PC-3 (cell line): Measurements from ENCODE around the gene ELP6. TPM values are rescaled to one million over a fixed set of nuclear protein-coding genes. Genes with fewer than 3 reads are reported as not detected.
A peak's percentile ranks its signal among the peaks of the same experiment; 100 is the strongest.
"Not testable (repeated sequence)": the region's sequence is repeated elsewhere in the genome, so short reads cannot be mapped to it uniquely, and the experiment has no call there.

Experiments
- ATAC-seq: fragments of 200-7000 bp; cut with Tn5 transposase; 2 replicates; pipeline ENCODE4 v1.9.1; 2020; ENCODE audit warnings: mild to moderate bottlenecking, moderate library complexity
- BruUV-seq: library from RNA; stranded (reverse); fragments of 400-500 nt; replicated peaks from 2 replicates; lab custom pipeline; 2021; lab: Mats Ljungman, UMichigan
- CTCF ChIA-PET: fragments of 300-600 bp; sonication (Branson Sonifier 250); formaldehyde crosslinking; loops from one replicate; lab custom pipeline; 2022; ENCODE audit warnings: antibody characterized with exemption; lab: Charles Lee
- POLR2A ChIA-PET: fragments of 300-600 bp; sonication (Branson Sonifier 250); formaldehyde crosslinking; loops from one replicate; lab custom pipeline; 2022; ENCODE audit warnings: antibody characterized with exemption; ENCODE audit not compliant: unreplicated experiment; lab: Charles Lee
- DNase-seq: peaks from one replicate; pipeline ENCODE4 v3.0.0-alpha.2; 2015
- H2AFZ ChIP-seq: fragments of 300-600 bp; sonication (generic); 2 replicates; pipeline ENCODE4 v1.6.0; 2016; ENCODE audit warnings: antibody characterized with exemption, low read length
- H3F3A ChIP-seq: fragments of 300-600 bp; sonication (generic); one replicate; pipeline ENCODE4 v1.6.0; 2017; ENCODE audit warnings: antibody characterized with exemption, low read length, control low read depth, mild to moderate bottlenecking; ENCODE audit not compliant: unreplicated experiment
- H3K27ac ChIP-seq: fragments of 300-600 bp; sonication (generic); 2 replicates; pipeline ENCODE4 v1.5.1; 2016; ENCODE audit warnings: mild to moderate bottlenecking, low read length
- H3K27me3 ChIP-seq: fragments of 300-600 bp; sonication (generic); 2 replicates; pipeline ENCODE4 v1.6.1; 2016; ENCODE audit warnings: low read length, mixed read lengths
- H3K36me3 ChIP-seq: fragments of 300-600 bp; sonication (generic); 2 replicates; pipeline ENCODE4 v1.6.1; 2016; ENCODE audit warnings: low read depth, mixed run types, low read length, mixed read lengths
- H3K4me1 ChIP-seq: fragments of 300-600 bp; sonication (generic); 2 replicates; pipeline ENCODE4 v1.5.1; 2016; ENCODE audit warnings: low read length; ENCODE audit not compliant: insufficient read depth
- H3K4me2 ChIP-seq: fragments of 300-600 bp; sonication (generic); 2 replicates; pipeline ENCODE4 v1.6.0; 2016; ENCODE audit warnings: low read length
- H3K4me3 ChIP-seq: fragments of 300-600 bp; sonication (generic); 2 replicates; pipeline ENCODE4 v1.5.1; 2016; ENCODE audit warnings: mild to moderate bottlenecking, low read length, mixed read lengths
- H3K79me2 ChIP-seq: fragments of 300-600 bp; sonication (generic); 2 replicates; pipeline ENCODE4 v1.6.1; 2017; ENCODE audit warnings: low read length, mixed read lengths
- H3K9ac ChIP-seq: fragments of 300-600 bp; sonication (generic); 2 replicates; pipeline ENCODE4 v1.6.0; 2016; ENCODE audit warnings: mild to moderate bottlenecking, low read length
- H3K9me2 ChIP-seq: fragments of 300-600 bp; sonication (generic); replicated peaks from 2 replicates; pipeline ENCODE4 v1.6.1; 2016; ENCODE audit warnings: mixed run types, low read length, mixed read lengths
- H3K9me3 ChIP-seq: fragments of 300-600 bp; sonication (generic); 2 replicates; pipeline ENCODE4 v1.6.1; 2016; ENCODE audit warnings: low read length, mixed read lengths
- H4K20me1 ChIP-seq: fragments of 300-600 bp; sonication (generic); 2 replicates; pipeline ENCODE4 v1.6.1; 2016; ENCODE audit warnings: low read length, mixed read lengths
- CTCF ChIP-seq: fragments of 300-600 bp; sonication (generic); conservative IDR thresholded peaks from 2 replicates; pipeline ENCODE4 v1.5.1; 2017; ENCODE audit warnings: antibody characterized with exemption, low read depth, mild to moderate bottlenecking, low read length
- EZH2 ChIP-seq: fragments of 300-600 bp; sonication (generic); IDR thresholded peaks from one replicate; pipeline ENCODE4 v1.6.1; 2017; ENCODE audit warnings: antibody characterized with exemption, mild to moderate bottlenecking, low read length; ENCODE audit not compliant: unreplicated experiment
- EZH2phosphoT487 ChIP-seq: fragments of 300-600 bp; sonication (generic); IDR thresholded peaks from 2 replicates; pipeline ENCODE4 v1.6.1; 2018; ENCODE audit warnings: mild to moderate bottlenecking, antibody characterized with exemption, low read length, borderline replicate concordance
- intact Hi-C: fragments of 100-400 bp; cut with micrococcal nuclease; formaldehyde crosslinking; loops from 2 replicates; pipeline ENCODE4 v1.9.0; 2023
- total RNA-seq: library from RNA; depleted of rRNA; stranded (reverse); fragments of >200 nt; gene quantifications from 2 replicates; pipeline ENCODE4 v1.2.3, GENCODE V29; 2014

ELP6 gene
- total RNA-seq, 1 experiment from 2014 or later: 64.5 TPM

- ATAC-seq (peak; percentile 14; the same call in 1 of the 2 replicates), DNase-seq (peak; percentile 49)
- H3K4me2 ChIP-seq: peak overlapping the region; percentile 93
- no TSS peak for BruUV-seq
- no peaks in the 10 kb centered on the region for H3K36me3 ChIP-seq
- peak overlapping the region; percentile 13 for H3K9ac ChIP-seq
- no peak overlapping the region for H3K27ac ChIP-seq
- peaks cover 66% of the 10 kb centered on the region for H3K79me2 ChIP-seq
- ChIA-PET CTCF (no interaction called here), POLR2A (no interaction called here)
- H3F3A ChIP-seq: no peaks in the 10 kb centered on the region
- H3K9me2 ChIP-seq: no peaks in the 10 kb centered on the region
- H3K27me3 ChIP-seq: no peaks in the 10 kb centered on the region
- no peaks in the 10 kb centered on the region for H3K9me3 ChIP-seq
- H3K4me1 ChIP-seq: peaks cover 8% of the 10 kb centered on the region
- intact Hi-C loops: loop anchor here (5.0 kb wide), 1 partner anchor 191 kb away; the partner anchor contains the start of genes KIF9 and KLHL18
- 0 out of 2 replicates have a peak overlapping the region, but pooled peaks have one; percentile 19 for H2AFZ ChIP-seq
- H3K4me3 ChIP-seq: peak overlapping the region; percentile 88
- no peak for TF ChIP-seq EZH2phosphoT487
- TF ChIP-seq EZH2: no peak
- TF ChIP-seq CTCF: no peak
- H4K20me1 ChIP-seq: peaks cover 9% of the 10 kb centered on the region; the same call in 1 of the 2 replicates
Observed at GRCh38 chr3:47473391-47473790, 40.1 kb downstream of the ELP6 start.

- Histone ChIP-seq H3K27me3 (no peaks in the 10 kb centered on the region), H4K20me1 (peaks cover 9% of the 10 kb centered on the region; the same call in 1 of the 2 replicates), H3K4me3 (no peak overlapping the region), H3K4me1 (peaks cover 8% of the 10 kb centered on the region), H3K36me3 (peaks cover 5% of the 10 kb centered on the region; the same call in 1 of the 2 replicates), H3K4me2 (no peak overlapping the region), H3K9ac (no peak overlapping the region), H3K27ac (no peak overlapping the region), H3K79me2 (peaks cover 85% of the 10 kb centered on the region), H3K9me3 (no peaks in the 10 kb centered on the region), H3F3A (no peaks in the 10 kb centered on the region), H2AFZ (no peak overlapping the region), H3K9me2 (no peaks in the 10 kb centered on the region)
- DNase-seq: no peak
- intact Hi-C loops: loop anchor here (5.0 kb wide), 1 partner anchor 187 kb away; the partner anchor contains the start of genes KIF9 and KLHL18
- ChIA-PET CTCF (no interaction called here), POLR2A (no interaction called here)
- TF ChIP-seq CTCF (no peak), EZH2phosphoT487 (no peak), EZH2 (no peak)
- BruUV-seq: no TSS peak
- no peak for ATAC-seq
Observed at GRCh38 chr3:47469616-47470015, 43.9 kb downstream of the ELP6 start.

- ATAC-seq, H3F3A ChIP-seq, POLR2A ChIA-PET, H3K4me1 ChIP-seq, DNase-seq, H3K9me2 ChIP-seq, H3K27me3 ChIP-seq, H3K9me3 ChIP-seq, H3K9ac ChIP-seq, H3K36me3 ChIP-seq, H3K4me2 ChIP-seq, H2AFZ ChIP-seq, intact Hi-C loops, H3K4me3 ChIP-seq, CTCF ChIA-PET, H3K27ac ChIP-seq, H4K20me1 ChIP-seq: not testable (repeated sequence)
- H3K79me2 ChIP-seq: peaks cover 79% of the 10 kb centered on the region
- BruUV-seq: TSS peak; percentile 5
Observed at GRCh38 chr3:47468315-47468714, 45.2 kb downstream of the ELP6 start.
